GM21786 (cell line): ENCODE measurements around the gene GRIN3A.
"Not testable (repeated sequence)": the region's sequence is repeated elsewhere in the genome, so short reads cannot be mapped to it uniquely, and the experiment has no call there.

Experiments used
- ATAC-seq: cut with Tn5 transposase; IDR thresholded peaks from one replicate; pipeline ENCODE4 v1.9.1; 2021; ENCODE audit not compliant: unreplicated experiment

GRIN3A gene

DNA sequence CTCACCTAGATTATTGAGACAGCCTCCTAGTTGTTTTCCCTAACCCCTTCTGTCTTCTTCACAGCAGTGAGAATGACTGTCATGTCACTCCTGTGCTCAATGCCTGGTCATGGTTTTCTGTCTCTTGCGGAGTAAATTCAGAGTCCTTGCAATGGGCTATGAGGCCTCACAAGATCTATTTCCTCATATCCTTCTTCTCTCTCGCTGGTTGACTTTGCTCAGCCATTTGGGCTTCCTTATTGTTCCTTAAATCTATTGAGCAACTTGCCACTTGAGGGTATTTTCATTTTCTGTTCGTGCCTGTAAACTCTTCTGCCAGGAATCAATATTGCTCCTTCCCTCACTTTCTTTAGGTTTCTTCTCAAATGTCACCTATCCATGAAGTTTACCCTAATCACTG, 152.7 kb downstream of the GRIN3A start:
- no peak for ATAC-seq

DNA sequence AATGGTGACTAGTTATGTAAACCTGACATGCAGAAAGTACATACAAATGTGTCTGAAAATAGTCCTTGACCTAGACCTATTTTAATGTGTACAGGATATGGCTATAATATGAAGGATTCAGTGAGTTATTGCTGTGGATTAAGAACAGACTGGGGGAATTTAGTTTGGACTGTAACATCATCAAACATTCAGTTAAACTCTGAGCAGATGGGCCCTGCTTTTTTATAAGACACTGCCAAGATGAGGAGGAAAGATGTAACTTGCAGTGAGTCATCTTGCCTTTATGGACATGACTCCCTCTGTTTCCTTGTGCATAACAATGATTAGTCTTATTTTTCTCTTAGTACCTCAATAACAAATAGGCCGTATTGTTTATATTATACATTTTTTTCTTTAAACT, 155.9 kb downstream of the GRIN3A start:
- ATAC-seq, result no peak

DNA sequence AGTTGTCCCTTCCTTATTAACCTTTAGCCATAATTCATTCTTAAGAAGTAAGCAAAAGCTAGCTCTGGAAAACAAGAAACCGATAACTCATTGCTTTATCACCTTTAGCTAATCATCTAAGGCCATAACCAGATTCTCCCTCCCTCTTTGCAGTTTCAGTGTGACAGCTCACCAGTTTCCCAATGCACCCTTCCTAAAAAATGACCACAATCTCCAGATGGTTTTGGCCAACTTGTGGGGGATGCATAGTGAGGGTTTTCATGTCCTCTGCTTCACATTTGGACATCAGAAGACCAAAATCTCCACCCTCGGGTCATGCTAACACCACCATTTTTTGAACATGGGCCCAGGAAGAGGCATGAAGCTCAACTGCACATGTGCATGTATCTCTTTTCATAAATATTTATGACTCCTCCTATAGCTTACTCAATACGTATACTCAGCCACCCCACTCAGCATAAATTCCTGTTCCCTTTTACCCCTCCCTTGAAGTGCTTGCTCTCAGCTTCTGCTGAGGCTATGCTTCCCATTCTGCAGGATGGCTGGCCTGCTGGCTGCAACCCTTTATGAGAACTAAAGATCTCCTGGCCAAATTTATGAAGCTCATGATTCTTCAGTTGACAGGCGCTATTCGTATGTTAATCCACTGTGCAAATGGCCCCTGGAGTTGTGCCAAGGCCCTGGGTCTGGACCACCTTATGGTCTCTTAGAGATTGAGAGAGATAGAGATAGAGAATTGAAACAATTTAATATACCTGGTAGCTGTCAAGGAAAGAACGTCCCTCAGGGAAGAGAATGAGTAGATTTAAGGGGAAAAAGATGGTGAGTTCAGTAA, 158.5 kb downstream of the GRIN3A start:
- ATAC-seq, result no peak

DNA sequence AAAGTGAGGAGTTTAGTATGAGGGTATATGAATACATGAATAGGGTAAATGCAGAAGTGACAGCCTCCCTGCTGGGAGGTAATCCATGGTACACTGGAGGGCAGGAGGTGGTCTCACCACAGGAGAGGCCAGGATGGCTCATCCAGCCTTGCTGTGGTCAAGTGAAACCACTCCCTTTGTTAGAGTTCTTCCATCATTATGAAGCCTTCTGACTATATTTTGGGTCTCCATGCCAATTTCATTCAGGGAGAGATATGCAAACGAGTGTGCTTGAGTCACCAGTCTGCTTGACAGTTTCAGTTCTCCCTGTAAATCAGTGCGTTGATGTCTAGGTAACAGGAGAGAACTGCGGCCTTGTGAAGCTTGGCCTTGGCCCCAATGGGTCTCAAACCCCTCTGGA, 160.1 kb downstream of the GRIN3A start:
- peak; percentile 81 for ATAC-seq

DNA sequence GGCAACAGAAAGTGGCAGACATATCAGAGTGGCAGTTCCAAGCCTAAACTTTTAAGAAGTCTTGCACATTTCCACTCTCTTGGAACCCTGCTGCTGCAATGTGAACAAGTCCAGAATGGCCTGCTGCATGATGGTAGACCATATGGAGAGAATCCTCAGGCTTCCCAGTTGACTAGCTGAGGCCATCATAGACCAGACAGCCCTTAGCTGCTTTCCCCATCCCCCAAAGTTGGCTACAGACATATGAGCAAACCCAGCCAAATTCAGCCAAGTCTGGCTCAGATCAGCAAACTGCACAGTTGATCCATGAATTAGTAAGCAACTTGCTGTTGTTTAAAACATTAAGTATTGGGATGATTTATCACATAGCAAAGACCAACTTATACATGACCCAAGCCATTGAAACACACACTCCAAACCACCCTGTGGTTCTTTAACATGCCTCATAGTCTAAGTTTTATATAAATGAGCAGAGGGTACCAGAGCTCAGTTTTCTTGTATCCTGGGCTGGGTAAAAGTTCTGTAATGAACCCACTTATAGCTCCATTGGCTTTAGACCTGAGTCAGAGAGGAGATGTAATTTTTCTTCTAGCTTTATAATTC, 163.6 kb downstream of the GRIN3A start:
- ATAC-seq, result no peak

DNA sequence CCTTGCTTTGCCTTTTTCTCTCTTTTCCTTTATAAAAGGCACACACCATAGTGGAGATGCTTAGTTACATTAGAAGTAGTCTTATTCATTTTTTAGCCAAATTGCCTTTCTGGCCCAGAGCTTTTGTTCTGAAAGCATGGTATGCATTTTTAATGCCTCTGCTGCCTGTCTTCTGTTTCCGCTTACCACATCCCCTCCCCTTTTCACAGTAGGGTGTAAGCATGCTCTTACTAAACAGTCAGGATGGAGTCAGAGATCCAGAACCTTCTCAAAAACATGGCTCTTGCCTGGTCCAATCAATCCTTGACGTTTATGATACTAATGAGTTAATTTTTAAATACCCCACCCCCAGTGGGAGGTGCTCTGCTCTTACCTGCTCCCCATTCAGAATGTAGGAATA, 166.1 kb downstream of the GRIN3A start:
- ATAC-seq, result no peak

DNA sequence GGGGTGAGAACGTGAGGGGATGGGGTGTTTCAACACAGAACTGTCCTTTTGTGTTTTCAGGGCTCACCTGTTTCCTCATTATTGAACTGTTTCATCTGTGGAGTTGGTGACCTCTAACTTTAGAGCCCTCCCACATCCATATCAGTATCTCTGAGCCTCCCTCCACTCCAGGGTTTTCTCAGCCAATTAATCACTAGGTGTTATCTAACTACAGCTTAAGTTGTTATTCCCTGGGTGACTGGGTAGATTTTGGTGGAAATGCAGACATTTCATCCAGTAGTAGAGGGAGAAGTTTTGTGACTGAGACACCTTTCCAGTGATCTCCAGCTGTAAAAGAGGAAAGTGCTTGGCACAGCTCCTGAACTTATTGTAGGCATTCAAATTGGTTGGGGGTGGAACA, 167.3 kb downstream of the GRIN3A start:
- ATAC-seq, result no peak

DNA sequence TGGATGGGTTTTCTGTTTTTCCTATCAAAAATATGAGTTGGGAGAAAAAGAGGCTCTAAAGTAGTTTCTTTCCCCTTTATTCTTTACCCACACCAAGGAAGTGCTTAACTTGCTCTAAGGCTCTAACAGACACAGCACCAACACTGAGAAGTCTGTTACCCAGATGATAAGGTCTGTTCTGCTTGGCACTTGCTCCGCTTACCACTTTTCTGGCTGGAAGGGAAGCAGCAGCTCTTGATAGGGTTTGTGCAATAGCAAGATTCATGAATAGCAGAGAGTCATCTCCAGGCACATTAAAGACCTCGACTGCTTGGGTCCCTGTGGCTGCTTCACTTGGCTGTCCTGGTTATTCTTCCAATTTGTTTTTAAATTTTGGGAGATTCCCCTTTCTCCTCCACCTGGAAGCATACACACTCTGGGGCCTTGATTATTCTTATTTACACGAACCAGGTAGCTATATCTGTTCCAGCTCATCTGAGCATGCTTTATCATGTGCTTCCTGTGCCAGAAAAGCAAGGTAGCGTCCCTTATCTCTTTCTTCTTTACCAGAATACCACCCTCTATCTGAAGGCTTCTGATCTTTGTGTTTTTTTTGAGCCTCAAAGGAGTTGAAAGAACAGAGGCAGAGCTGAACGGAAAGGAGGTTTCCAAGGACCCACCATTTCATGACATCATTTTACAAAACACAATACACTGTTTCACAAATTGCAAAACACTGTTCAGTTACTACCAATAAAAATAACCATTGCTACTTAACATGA, 168.5 kb downstream of the GRIN3A start:
- ATAC-seq, result no peak

DNA sequence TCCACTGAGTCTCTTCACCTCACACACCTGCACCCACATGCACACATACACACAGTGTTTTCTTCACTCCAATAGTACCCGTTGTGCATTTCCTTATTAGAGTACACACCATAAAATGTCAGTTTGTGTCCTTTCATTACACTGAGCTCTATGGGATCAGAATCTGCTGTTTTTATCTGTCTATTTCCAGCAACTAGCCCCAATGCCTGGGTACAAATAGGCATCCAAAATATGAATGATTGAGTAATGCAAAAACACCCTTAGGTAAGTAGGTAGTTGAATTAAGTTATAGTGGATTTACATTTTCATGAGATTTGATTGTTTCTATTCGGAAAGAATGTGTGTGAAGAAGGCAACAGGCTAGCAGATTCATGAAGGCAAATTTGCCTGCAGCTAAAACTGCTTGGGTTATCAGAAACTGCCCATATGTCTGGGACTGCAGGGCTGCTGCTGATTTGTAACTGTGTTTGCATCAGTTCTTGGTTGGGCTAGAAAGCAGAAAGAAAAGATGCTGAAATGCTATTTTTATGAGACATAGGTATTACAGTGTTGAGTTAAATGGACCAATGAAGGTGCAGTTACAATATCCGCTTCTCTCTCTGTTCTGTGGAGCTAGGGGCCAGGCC, 170.6 kb downstream of the GRIN3A start:
- no peak for ATAC-seq

DNA sequence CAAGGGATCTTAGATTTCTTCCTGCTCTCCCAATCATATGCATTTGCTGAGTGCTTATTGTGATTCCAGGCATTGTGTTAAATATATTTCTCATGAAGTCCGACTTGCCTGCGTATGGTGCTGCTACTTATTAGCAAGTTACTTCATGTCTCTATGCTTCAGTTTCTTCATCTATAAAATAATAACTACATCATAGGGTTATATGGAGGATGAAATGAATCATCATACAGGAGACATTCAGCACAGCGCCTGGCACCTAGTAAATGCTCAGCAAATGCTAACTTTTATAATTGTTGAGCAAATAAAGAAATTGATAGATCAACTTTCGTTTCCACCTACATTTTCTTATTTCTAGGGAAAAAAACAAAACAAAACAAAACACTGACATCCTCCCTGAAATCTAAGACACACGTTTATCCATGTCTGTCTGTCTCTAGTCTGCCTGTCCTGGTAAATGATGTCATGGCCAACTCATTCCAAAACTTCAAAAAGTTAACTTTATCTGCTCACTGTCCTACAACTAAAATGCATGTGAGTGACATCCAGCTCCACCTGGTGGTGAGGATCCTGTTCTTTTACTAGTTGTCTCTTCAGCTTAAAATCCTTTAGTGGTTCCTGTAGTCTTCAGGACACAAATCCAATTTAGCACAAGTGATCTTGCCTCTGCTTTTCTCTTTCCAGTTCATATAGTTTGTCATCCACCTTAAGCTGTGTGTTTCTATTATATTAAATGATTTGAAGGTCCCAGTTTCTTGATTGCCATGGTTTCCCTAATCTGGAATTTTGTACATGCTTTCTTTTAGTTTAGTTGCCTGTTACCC, 171.3 kb downstream of the GRIN3A start:
- no peak for ATAC-seq

DNA sequence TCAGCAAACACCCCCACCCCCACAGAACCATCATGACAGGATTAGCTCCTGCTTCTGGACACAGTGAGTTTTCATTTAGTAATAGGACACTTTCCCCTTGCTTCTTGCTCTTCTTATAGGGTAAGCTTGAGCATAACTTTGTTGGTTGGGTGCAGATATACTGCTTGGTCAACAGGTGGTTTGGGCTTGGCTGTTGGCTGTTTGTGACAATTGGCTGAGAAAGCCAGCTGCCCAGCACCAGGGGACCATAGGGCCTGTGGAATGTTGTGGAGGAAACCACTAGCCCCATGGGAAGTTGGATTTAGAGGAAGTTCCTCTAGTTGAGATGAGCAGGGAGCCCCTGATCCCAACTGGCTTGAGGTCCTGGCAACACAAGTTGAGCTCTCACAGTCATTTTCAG, 174.2 kb downstream of the GRIN3A start:
- ATAC-seq, result no peak

DNA sequence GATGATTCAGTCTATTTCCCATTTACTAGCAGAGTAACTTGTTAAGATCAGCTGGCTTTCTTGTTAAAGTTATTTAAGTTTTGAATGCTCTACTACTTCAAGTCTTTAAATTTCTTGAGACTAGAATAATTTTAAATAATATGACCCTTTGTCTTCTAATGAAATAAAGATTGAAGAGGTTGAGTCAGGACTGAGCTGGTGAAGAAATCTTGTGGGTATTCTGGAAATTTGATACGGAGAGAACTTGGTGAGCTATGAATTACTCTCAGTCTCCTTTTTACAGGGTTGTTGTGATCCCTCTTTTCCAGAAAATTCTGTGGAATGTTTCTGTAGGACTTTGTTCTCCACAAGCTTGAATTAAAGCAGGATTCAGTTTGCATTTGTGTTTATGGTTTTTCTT, 175.5 kb downstream of the GRIN3A start:
- ATAC-seq, result no peak

DNA sequence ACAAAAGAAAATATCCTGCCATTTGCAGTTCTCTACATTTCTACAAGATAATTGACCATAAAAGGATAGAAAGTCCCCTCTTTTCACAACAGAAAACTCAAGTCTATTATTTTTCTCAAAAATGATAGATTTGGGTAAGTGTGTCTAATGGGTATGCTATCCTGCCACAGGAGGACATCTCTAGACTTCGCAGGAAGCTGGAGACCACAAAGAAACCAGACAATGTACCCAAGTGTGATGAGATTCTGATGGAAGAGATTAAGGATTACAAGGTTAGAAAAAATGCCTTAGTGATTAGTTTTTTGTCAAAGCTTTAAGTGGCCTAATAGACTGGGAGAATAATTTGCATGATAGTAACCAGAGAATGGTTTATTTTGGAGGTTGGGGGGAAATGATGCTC, 176.7 kb downstream of the GRIN3A start:
- ATAC-seq, result no peak

DNA sequence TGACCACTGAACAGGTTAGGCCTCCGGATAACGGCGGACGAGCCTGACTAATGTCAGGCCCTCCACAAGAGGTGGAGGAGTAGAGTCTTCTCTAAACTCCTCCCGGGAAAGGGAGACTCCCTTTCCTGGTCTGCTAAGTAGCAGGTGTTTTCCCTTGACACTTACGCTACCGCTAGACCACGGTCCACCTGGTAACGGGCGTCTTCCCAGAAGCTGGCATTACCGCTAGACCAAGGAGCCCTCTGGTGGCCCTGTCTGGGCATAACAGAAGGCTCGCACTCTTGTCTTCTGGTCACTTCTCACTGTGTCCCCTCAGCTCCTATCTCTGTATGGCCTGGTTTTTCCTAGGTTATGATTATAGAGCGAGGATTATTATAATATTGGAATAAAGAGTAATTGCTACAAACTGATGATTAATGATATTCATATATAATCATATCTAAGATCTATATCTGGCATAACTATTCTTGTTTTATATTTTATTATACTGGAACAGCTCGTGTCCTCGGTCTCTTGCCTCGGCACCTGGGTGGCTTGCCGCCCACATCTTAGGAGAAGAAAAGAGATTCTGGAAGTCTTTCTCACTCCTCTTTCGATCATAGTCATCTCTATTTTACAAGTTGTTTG, 188.9 kb downstream of the GRIN3A start:
- ATAC-seq, result not testable (repeated sequence)

DNA sequence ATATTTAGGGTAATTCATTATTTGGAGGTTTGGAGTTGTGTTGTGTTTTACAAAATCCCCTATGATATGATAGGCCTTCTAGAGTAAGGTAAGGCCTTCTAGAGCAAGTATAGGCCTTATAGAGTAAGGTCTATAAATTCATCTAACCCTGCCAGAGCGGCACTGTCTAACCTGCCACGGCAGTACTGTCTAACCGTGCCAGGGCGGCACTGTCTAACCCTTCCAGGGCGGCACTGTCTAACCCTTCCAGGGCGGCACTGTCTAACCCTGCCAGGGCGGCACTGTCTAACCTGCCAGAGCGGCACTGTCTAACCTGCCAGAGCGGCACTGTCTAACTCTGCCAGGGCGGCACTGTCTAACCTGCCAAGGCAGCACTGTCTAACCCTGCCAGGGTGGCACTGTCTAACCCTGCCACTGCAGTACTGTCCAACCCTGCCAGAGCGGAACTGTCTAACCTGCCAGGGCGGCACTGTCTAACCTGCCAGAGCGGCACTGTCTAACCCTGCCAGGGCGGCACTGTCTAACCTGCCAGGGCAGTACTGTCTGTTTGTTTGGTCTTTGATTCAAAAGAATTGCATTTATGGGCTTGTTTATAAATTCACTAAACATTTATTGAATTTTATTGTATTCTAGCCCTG, 195.2 kb downstream of the GRIN3A start:
- ATAC-seq, result no peak

DNA sequence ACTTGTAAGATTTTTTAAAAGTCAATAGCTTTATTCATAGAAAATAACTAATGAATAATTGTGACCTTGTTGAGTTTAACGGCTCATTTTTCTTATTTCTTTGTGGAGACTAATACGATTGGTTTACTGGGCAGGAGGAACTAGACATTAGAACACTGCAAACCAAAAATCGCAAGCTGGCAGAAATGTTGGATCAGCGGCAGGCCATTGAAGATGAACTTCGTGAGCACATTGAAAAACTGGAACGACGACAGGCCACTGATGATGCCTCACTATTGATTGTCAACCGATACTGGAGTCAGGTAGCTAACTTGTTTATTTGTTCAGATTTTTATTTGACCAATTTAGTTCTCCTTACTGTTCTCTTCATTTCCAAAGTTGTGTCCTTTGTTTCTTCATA, 198.4 kb downstream of the GRIN3A start:
- ATAC-seq, result no peak

DNA sequence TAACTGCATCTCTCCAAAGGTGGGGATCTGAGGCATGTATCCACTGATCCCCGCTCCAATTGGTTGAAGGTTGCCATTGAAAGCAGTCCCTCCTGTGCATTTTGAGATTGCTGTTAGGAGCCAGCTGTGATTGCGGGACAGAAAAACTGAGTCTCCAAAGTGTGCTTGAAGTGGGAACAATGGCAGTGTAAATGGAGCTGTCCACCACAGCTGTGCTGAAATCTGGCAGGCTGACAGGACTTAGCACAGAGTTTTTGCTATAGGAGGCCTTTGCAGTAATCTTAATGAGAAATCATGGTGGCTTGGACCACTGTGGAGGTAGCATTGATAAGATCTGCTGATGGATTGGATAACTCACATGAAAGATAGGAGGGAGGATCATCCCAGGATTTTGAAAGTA, 201.5 kb downstream of the GRIN3A start:
- ATAC-seq, result no peak

DNA sequence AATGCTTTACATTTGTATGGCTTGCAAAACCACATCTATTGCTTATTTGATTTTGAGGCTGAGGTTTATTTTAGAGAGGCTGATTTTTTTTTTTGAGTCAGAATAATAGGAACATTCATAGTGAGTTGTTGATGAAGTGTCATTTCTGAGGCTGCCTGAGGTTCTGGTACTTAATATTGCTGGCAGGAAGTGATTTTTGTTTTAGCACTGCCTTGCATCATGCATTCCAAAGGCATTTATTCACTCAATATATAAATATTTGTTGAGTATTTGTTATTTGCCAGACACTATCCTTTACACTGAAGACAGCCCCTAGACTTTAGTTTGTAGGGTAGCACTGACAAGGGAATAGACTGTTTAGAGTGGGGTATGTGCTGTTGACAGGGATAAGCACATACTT, 202.1 kb downstream of the GRIN3A start:
- ATAC-seq, result no peak

DNA sequence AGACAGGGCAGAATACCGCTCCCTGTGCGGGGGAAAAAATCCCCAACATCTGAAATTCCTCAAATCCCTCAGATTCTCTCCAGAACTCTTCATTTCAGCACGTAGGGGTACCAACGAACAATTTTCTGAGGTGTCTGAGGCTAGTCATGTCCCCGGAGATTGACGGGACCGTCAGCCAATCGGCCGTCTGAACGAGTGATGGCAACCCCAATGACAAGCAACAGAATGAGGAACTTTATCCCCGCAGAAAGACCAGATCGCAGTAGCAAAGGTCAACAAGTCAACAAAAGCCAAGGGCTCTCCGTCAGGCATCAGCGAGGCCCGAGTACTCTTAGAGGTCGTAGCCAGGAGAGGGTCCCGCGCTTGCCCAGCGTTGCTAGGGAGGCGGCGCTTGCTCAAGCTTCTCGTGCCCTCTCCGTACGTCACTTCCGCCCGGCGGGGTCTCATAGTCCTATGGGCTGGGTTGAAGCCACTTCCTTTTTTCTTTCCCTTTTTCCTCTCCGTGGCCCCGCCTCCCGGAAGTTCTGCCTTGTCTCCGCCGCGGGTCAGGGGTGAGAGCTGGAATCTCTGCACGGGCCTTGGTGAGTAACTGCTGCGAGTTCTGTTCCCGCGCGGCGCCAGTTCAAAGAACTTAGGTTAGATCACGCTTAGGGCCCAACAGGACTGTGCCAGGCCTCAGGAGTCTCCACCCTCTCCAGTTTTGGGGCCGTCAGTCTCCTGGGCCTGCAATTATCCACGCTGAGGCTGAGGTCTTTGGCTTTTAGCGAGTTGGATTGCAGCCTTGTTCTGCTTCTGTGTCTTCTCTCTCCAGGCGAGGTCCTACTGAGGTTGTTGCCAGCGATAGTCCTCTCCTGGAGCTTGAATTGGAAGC, 204.9 kb downstream of the GRIN3A start, which contains the start of gene RNF20:
Gene RNF20, plus strand, starts transcription at position 520 of the 871 bp plus-strand sequence. CDS start 1,571 bp downstream, outside the sequence.
- peak; percentile 98 for ATAC-seq
